Measurements from ENCODE around the gene SH3PXD2A.

Gene SH3PXD2A

DNA sequence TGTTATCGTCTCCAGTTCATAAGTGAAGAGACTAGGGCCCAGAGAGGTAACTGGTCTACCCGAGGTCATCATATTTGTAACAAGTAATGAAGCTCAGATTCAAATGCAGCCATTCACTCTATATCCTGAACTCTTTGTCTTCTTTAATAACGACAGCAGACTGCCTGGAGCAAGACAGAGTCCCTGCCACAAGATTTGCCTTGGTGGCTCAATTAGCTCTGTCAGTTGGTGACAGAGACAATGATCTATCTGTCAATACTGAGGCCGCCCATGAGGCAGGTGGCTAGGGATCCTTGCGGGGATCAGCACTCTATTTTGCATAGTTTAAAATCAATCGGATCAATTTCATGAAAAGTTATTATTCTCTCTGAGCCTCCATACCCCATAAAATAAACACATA lies 43.9 kb downstream of the SH3PXD2A start:
- DNase-seq, result no peak

DNA sequence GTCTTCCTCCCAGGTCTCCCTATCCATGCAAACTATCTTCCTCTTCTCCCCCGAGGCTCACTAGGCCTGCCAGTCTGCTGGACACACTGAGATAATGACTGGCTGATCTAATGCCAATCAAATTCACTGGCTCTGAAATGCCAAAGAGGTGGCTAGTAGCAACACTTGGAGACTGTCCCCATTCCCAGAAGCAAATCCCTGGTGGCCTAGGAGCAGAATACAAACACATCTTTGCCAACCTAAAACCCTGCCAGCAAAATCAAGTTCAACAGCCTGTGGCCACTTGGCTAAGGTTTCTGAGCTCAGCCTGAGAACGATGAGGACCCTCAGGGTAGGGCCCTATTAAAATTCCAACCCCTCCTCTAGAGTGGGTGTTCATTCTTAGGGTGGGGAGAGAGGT lies 46.6 kb downstream of the SH3PXD2A start:
- DNase-seq, result no peak

DNA sequence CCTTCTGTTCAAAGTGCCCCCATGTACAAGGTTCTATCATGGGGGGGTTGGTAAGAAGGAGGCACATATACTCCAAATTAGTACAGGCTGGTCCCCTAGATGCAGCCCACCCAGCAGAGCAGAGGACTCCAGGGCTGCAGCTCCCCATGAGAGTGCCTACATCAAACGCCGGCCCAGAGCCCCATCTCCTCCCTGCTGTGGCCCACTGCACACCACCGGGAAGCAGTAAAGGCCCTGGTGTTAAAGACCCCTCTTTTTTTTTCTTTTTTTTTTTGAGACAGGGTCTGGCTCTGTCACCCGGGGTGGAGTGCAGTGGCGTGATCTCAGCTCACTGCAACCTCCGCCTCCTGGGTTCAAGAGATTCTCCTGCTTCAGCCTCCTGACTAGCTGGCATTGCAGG lies 47.4 kb downstream of the SH3PXD2A start:
- DNase-seq, result no peak

DNA sequence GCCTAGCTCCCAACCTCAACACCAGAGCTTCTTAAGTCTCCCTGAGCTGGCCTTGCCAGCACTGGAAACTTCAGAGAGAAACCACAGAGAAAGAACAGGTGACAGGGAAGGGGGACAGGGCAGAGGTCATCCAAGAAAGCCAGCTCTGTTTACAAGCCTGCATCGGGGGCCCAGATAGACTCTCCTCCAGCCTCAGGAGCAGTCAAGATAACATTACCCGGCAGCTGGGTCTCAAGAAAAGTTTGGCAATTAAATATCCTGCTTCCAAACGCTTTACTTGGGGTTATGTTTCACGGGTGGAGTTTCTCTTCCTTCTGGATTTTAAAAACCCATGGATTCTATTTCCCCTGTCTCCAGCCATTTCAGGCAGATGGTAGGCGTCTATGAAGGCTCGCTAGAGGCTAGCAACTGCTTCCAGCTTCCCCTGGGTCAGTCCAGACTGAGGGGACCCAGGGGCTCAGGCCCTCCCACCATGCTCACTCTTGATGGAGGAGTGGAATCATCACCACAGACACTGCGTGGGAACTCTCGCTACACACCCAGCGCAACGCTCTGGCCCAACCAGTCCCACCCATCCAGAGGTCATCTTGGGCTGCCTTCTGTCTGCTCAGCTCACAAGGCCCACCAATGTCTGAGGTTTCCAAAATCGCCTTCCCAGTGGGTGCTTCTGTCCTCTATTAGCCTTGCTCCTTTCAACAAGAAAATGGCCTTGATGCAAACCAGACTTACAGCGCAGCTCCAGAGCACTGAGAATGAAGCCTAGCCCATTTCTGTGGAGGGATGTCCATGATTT lies 48.8 kb downstream of the SH3PXD2A start:
- no peak for DNase-seq

DNA sequence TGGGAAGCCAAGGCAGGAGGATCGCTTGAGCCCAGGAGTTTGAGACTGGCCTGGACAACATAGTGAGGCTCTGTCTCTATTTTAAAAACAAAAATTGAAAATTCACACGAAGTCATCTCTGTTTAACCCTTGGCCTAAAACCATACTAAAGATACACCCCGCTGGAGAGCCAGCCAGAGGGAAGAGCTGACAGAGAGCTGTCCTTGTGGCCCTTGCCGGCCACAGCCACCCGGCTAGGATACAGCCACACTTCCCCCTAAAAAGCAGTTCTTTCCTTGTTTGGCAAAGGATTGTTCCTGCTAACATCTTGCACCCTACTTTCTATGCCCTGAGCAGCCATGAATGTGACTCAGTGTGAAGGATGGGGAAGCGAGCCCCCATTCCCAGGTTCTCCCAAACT lies 49.6 kb downstream of the SH3PXD2A start:
- no peak for DNase-seq

DNA sequence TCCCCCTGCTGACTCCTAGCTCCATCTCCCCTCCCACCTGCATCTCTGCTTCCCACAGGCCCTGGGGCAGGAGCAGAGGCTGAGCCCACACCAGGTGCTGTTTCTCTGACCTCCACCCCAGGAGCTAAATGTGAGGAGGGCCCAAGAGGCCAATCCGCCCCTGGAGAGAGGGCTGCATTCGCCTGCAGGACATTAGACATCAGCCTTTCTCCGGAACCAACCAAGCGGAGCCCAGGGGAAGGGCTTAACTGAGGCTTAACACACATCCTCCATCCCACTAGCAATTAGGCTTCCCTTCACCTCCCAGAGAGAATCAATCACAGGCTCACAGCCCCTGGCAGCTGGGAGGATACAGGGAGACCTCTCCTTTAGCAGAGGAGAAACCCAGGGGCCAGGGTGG lies 50.5 kb downstream of the SH3PXD2A start:
- no peak for DNase-seq

DNA sequence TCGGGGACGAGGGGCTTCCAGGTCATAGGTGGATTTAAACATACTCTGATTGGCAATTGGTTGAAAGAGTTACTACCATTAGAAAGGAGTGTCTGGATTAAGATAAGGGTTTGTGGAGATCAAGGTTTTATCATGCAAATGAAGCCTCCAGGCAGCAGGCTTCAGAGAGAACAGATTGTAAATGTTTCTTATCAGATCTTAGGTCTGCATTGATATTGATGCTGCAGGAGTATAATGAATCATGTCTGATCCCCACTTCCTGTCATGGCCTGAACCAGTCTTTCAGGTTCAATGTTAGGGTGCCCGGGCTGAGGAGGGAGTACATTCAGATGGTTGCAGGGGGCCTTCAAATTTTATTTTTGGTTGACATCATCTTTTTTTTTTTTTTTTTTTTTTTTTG lies 51.4 kb downstream of the SH3PXD2A start:
- DNase-seq, result peak; percentile 21

DNA sequence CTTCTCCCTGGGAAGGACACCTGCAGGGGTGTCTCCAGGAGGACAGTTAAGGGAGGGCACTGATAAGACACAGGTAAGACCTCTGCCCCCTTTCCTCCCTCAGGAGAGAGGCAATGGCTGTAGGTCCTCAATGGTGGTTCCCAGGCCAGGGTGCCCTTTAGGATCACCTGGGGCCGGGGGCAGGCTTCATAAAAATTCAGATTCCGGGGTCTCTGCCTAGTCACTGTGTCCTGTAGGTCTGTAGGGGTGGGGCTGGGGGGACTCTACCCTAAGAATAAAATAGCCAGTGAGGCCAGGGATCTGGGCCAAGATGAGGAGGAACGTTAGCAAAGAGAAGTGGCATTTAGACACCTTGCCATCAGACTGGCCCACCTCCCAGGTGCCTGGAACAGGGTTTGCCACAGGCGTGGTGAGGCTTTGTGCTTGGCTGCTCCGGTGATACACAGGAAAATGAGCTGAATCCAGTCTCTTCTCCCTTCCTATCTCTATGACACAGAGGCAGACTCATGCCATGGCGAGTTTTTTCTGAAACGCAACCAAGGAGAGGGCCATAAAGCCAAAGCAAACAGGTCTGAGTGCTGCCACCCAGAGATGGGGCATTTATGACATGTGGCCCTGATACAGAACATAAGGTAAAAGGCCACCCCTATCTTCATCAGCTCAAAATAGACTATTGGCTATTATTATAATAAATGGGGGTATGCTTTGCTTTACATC lies 52.6 kb downstream of the SH3PXD2A start:
- DNase-seq, result no peak

DNA sequence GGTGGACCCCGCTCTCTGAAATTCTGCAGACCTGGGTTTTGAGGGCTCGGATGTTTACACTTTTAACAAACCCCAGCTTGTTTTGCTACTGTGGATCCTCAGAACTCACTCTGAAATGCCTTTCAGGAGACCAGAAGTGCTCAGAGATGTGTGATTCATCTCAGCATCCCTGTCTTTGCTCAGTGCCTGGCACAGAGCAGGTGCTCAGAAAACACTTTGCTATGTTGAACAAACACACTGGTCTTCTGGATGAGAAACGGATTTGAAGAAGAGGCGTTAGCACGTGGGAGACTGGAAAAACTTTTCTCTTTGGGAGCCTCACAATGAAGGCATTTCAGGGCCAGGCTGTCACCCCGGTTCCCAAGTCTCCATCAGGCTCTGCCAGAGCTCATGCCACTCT lies 53.3 kb downstream of the SH3PXD2A start:
- DNase-seq, result no peak

DNA sequence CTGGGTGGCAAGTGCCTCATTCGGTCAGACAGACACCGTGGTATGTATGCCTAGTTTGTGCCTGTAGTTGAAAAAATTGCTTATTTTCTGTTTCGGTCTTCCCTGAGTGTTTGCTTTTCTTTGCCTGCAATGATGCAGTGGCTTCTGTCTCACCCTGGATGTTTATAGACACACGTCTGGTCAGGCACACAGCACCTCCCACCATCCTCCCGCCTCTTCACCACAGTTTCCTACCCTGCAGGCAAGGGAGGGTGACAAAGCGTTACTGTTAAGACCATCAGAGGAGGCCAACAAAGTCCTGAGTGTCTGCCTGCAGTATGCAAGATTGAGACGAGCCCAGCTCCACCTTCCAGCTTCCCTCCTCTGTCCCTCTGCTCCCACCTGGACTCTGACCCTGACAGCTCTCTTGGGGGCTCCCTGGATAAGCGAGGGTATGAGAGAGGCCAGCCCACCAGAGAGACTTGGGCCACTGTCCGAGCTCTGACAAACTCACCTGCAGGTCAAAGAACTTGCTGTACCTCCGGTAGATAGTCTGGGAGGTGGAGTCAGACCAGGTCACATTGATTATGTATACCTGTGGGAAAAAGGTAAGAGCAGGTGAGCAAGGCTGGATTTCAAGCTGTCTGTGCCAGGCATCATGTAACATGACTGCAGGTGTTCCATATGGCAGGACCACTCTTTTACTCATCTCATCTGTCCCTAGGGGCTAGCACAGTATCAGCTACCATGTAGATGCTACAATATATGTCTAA lies 54.4 kb downstream of the SH3PXD2A start:
- peak; percentile 53 for DNase-seq

DNA sequence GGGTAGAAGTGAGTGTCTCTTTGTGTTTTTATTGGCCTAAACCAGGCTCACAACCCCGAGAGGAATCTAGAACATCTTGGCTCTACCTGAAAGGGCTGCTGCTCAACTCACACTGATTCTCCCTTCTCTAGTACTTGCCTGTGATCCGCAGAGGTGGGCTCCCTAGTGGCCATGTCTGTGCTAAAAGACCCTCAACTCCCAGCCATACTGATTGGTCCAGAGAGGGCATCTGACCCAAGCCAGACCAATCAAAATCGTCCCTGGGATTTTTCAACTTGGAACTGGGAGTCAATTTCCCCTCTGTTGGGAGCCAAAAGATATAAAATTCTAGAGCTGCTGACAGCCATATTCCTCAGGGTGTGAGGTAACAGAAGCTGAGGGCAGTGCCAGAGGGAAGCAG lies 55.3 kb downstream of the SH3PXD2A start:
- DNase-seq, result no peak

DNA sequence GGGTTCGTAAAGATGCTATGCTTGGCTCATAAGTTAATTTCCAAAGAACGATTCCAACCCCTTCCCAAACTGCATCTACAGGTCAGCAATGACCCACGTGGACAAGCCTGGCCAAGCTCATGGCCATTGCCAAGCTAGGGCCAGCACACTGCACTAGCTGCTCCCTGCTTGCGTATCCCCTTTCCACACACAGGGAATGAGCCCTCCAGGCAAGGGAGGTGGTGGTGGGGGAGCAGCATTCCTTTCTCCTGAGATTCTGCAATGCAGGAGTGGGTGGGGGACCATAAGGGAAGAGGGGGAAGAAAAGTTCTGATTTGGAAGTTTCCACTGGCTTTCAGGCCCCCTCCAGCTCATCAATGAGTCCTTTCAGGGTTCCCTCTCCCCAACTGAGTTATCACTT lies 56.0 kb downstream of the SH3PXD2A start:
- DNase-seq, result no peak

DNA sequence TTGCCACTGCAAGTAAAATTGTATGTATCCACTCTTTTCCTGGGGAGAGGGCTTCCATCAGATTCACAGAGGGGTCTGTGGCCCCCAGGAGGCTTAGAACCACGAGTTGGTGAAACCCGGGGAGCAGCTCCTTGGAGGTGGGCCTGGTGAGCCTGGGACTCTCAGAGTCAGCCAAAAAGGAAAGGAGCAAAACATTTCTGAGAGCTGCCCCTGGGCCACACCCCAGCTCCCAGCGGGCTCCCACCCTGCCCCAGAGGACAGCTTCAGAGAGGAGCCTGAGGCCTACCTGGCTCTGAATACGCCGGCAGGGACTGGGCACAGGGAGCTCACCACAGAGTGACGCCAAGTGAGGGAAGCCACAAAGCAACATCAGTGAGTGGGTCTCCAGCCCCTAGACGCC lies 56.9 kb downstream of the SH3PXD2A start:
- DNase-seq, result no peak

DNA sequence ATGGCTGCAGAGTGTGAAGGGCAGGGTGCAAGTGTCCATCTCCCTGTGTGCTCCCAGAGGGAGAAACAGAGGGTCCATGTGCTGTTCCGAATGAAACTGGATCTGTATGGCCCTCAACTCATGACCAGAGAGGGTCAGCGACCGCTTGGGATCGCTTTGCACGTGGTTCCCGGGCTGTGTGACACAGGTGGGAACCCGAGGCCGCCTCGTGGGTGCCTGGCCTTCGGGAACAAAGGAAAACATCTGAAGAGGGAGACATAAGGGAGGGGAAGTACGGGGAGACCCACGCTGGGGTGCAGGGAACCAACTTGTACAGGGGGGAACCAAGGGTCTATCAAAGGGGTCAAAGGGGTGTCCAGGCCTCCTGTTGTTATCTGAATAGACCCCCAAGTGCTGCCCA lies 57.5 kb downstream of the SH3PXD2A start:
- no peak for DNase-seq

DNA sequence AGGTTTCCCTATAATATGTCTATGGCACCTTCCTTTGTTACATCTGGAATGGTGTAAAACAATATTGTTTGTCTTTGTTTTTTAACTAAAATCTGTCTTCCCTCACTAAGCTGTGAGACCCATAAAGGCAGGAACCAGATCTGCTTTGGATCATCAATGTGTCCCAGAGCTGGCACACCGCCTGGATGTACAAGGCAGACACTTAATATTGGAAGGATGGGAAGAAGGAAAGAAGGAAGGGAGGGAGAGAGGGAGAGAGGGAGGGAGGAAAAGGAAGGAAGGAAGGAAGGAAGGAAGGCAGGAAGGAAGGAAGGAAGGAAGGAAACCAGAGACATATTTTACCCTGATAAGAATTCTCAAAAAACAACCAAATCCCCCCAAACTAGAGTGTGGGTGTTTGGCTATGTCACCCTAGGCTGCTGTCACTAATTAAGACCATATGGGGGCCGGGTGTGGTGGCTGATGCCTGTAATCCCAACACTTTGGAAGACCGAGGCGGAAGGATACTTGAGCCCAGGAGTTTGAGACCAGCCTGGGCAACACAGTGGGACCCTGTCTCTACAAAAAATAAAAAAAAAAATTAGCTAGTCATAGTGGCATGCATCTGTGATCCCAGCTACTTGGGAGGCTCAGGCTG lies 59.6 kb downstream of the SH3PXD2A start:
- DNase-seq, result no peak

DNA sequence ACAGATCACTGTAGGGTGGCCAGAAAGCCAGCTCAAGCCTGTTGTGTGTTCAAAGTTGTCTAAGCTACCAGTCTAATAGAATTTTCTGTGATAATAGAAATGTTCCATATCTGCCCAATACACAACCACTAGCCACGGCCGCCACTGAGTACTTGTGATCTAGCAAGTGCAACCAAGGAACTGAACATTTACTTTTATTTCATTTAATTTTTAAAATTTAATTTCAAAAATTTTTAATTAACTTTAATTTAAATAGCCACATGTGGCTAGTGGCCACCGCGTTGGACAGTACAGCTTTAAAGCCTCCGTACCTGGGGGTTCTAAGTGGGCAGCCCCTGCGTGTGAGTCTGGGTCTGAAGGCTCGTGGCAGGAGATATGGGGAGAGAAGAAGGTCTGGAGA lies 60.4 kb downstream of the SH3PXD2A start:
- no peak for DNase-seq

DNA sequence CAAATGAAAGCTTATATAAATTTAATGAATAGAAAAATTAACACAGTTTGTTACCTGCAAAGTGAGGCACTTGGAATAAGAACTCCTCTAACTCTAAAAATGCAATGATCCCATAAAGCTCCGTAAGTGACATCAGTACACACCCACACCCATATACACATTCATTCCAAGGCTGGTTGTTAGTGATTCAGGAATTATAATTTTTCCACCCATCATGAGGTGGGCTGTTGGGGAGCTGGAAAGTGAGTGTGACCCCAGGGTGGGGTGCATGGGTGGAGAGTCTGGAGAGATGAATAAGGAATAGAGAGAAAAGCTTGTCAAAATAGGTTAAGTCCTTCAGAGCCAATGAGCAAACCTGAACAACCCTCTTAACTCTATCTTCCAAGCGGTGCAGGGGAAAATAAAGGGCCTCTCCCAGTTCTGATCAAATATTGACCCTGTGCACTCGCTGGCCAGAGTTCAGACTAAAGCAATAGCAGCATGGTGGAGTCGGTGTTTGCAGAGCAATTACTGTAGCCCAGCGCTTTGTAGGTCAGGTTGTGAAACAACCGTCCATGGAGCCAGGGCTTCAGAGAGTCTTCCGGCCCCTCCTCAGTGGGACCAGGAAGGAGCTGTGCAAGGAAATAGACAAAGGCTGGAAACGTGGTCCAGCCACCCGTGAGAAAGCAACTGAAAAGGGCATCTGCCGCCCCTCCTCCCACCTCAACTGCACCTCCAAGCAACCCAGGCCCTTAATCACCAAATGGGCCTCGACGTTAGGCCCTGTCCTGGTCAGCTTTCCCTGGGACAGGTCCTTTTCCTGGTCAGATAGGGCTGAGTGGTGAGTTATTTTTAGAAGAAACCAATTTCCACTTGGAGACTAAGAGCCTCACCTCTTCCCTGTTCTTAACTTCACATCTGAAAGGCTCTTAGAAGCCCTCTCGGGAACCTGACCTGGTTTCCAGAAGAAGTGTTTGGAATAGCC lies 61.2 kb downstream of the SH3PXD2A start:
- DNase-seq, result no peak

DNA sequence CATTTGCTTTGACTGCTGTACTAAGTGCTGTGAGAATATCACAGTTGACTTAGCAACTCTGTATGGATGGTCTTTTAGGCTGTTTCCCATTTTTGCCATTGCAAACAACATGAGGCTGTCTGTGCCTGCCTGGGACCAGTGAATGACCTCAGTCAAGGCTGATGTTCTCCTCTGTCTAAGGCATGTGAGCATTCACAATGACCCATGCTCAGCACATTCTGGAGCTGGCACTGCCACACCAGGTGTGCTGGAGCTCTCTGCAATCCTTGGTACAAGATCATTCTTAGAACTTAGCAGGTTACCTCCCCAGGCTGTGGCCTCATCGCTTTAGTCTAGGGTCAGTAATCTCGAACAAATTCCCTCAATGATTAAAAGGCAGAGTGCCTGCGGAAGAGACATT lies 61.9 kb downstream of the SH3PXD2A start:
- no peak for DNase-seq

DNA sequence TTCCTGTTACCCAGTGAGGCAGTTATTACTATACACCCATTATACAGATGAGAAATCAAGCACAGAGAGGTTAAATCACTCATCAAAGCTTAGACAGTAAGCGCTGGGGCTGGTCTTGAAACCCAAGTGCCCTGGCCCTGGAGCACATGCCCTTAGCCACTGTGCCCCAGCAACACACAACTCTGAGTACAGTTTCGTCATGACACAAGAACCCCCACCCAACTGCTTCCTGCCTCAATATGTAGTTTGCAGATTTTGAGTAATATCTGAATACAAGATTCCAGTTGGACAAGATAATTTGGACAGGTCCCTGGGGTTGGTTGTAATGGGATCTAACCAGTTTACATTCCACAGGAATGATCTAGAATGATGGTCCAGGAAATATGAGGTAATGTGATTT lies 62.8 kb downstream of the SH3PXD2A start:
- no peak for DNase-seq

DNA sequence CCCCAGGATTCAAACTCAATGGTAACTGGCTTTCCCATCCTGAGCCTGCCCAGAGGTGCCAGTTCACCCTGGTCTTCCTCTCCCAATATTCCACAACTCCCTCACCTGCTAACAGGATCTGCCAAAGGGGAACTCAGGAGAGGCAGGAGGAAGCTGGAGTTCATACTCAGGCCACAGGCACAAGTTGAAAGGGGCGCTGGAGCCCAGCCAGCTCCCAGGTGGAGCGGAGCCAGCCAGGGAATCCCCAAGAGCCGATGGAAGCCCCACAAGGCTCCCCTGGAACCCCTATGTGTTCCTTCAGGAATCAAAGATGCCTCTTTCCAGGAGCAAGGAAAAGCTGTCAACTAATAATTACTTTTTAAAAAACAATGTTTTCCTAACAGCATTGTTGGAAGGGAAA lies 63.5 kb downstream of the SH3PXD2A start:
- no peak for DNase-seq

DNA sequence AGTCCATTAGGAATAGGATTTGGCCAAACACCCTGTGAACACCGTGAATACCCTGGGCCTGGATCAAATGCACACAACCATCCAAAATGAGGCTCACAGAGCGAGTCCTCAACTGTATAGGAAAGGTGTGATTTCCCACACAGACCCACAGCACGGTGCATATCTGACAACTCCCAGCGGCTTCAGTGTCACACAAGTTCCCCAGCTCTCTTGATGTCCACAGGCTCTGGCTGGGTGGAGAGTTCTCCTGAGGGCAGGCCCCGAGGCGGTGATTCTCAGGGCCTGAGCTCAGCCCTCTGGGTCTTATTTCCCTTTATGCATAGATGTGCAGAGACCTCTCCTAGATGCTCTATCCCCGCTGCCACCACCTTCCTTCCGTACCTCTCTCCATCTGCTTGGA lies 64.1 kb downstream of the SH3PXD2A start:
- DNase-seq, result no peak

DNA sequence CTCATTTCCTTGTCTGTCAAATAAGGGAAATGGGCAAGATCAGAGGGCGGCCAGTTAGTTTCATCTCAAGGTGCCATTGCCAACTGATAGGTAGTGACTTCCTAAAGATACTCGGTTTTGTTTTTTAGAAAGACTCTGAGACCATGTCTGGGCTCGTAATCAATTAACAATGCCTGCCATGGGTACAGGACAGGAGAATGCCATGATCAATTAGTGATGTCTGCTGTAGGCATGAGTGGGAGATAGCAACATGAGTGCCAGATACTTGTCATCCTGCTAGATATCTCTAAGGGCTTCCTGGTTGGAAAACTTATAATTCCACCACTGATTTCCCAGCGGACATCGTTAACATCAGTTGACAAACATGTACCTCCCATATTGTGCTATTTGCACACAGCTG lies 64.8 kb downstream of the SH3PXD2A start:
- DNase-seq, result no peak

All from CD4-positive, alpha-beta T cell treated with Interleukin-21 for 1 hour (primary cell).